ENCODE measurements around the gene PRR35.

PRR35 gene

DNA sequence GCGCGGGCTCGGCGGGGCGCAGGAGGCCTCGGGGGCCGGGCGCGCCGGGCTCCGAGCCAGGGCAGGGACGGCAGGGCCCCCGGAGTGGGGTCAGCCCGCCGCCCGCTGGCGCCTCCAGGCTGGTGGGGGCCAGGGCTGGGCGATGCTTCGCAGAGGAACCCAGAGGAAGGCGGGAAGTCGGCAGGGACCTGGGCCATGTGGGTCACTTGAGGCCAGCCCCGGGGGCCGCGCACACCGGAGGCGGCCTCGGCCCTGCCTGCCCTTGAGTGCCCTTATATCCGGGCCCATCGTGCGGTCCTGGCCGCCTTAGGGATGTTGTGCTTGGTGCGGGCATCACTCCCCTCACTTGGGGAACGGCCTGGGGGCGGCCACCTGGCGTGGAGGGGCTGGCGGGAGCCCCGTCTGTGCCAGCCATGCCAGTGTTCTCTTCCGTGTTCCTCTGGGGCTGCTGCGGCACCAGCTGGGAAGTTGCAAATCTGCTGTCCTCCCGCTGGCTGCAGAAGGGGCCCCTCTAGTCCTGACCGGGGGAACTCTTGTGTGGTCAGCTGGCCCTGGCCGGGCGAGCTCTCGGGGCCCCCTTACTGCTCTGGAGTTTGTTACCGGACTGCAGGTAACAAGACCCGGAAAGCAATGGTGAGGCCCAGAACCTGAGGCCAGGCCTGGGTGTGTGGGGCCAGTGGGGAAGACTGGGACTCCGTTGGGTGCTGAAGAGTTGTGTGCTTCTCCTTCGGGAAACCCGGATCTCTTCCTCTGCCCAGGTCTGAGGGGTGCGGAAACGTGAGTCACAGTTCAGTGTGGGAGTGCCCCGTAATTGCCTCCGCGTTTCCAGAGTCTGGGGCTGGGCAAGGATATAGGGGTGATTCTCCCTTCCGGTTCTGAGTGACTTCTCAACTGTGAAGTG, 31.8 kb upstream of the PRR35 start:
- TF ChIP-seq, protein P1, sequence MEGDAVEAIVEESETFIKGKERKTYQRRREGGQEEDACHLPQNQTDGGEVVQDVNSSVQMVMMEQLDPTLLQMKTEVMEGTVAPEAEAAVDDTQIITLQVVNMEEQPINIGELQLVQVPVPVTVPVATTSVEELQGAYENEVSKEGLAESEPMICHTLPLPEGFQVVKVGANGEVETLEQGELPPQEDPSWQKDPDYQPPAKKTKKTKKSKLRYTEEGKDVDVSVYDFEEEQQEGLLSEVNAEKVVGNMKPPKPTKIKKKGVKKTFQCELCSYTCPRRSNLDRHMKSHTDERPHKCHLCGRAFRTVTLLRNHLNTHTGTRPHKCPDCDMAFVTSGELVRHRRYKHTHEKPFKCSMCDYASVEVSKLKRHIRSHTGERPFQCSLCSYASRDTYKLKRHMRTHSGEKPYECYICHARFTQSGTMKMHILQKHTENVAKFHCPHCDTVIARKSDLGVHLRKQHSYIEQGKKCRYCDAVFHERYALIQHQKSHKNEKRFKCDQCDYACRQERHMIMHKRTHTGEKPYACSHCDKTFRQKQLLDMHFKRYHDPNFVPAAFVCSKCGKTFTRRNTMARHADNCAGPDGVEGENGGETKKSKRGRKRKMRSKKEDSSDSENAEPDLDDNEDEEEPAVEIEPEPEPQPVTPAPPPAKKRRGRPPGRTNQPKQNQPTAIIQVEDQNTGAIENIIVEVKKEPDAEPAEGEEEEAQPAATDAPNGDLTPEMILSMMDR (IDR thresholded peaks at IDR 0.05), result no peak
- Histone ChIP-seq H3K4me3 (peak overlapping the region; percentile 74), H3K27ac (peak overlapping the region; percentile 28 to 97)
- no peak for DNase-seq (ENCODE audit: low spot score)

DNA sequence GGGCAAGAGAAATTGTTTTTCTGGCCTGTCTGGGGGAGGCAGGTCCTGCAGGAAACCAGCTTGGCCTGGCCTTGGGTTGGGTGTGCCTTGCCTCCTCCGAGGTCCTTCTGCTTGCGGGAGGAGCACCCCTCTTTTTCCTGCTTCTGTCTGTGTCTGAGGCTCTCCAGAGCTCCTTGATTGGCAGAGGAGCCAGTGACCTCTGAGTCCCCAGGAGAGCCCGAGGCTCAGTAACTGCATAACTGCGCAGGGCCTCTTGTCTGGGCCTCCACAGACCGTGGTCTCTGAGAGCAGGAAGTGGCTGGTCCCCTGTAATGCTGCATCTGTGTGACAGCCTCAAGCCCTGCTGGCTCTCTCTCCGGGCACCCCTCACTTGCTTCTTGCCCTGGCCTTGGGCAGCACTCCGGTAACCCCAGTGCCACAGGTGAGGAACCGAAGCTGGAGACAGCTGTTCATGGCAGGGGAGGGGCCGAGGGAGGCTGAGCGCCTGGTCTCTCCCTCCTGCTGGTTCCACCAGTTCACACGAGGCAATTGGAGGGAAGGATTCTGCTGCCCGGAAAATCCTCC, 31.1 kb upstream of the PRR35 start:
- TF ChIP-seq, protein P1 (IDR thresholded peaks at IDR 0.05), result no peak
- DNase-seq (ENCODE audit: low spot score), result no peak
- Histone ChIP-seq H3K4me3 (peak overlapping the region; percentile 74), H3K27ac (peak overlapping the region in 1 of 2 donors; percentile 97)

DNA sequence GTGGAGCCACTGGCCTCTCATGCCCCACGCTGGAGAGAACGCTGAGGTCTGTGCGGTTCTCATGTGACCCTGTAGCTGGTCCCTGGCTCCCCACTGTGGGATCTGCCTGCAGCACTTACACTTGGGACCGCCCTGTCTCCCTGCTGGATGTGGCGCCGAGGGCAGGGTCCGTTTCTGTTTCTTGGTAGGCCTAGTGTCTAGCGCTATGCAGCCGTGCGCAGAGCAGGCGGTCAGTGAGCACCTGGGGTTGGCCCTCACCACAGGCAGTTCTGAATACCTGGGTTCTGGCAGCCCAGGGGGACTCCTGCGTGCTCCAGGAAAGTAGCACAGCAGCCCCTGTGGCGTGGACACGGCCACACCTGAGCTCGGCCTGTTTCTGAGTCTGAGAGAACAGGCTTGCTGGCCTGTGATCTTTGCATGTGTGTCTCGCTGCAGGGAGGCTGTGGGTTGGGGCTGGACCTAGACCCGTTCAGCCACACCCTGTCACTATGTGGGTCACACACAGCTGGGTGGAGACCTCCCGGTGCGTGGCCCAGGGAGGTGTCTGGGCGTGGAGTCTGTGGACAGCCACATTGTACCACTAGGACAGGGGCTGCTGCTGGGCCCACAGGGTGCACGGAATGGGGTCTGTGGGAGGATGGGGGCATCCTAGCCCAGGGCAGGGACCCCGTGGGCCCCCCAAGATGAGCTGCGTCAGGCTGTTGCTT, 29.9 kb upstream of the PRR35 start:
- Histone ChIP-seq H3K4me3 (no peak overlapping the region), H3K27ac (no peak overlapping the region)
- TF ChIP-seq, protein P1 (IDR thresholded peaks at IDR 0.05), result no peak
- DNase-seq (ENCODE audit: low spot score), result no peak

DNA sequence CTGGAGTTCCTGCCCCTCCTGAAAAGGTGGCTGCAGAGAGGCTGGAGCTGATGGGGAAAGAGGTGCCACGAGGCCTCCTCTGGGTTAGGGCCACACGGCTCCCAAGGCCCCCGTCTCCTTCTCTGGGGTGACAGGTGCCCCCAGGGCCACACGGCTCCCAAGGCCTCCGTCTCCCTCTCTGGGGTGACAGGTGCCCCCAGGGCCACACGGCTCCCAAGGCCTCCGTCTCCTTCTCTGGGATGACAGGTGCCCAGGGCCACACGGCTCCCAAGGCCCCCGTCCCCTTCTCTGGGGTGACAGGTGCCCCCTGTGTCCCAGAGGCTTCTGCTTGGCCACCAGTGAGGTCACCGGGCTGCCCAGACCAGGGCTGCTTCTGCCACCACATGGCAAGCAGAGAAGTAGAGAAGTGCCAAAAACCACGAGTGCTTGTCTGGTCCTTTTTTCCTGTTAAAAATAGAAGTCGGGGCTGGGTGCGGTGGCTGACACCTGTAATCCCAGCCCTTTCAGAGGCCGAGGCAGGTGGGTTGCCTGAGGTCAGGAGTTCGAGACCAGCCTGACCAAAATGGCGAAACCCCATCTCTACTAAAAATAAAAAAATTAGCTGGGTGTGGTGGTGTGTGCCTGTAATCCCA, 28.6 kb upstream of the PRR35 start:
- DNase-seq (ENCODE audit: low spot score), result no peak
- H3K4me3 ChIP-seq, result no peak overlapping the region
- no peak overlapping the region for H3K27ac ChIP-seq
- TF ChIP-seq, protein P1 (IDR thresholded peaks at IDR 0.05), result no peak

DNA sequence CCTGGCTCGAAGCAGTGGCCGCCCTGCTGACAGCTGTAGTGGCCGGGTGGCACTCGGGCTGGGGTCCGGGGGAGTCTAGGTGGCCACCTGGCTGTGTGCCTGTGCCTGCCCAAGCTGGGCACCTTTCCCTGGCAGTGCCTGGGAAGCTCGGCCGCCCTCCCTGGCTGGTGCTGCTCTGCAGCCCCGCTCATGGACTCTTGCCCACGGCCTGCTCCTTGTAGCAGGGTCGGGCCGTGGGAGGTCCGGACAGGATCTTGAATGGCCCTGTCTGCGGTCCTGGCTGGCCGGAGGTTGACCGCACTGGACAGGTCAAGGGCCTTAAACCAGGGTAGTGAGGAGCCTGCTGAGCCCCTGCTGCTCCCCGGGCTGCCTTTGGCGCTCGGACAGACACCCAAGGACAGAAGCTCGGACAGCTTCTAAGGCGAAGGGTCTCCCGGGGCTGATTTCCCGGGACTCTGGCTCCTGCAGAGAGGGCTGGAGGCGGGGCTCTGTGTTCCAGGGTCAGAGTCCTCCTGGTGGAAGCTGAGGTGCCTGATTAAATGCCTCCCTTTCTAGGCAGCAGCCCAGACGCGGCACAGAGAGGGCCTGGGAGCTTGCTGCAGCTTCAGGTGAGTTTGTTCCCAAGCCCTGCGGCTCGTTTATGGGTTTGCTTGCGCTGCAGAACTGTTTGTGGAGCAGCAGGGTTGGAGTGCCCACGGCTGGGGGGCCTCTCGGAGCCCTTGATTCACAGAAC, 26.6 kb upstream of the PRR35 start:
- no peak for DNase-seq (ENCODE audit: low spot score)
- no peak overlapping the region for H3K27ac ChIP-seq
- no peak overlapping the region for H3K4me3 ChIP-seq
- TF ChIP-seq, protein P1 (IDR thresholded peaks at IDR 0.05), result no peak

DNA sequence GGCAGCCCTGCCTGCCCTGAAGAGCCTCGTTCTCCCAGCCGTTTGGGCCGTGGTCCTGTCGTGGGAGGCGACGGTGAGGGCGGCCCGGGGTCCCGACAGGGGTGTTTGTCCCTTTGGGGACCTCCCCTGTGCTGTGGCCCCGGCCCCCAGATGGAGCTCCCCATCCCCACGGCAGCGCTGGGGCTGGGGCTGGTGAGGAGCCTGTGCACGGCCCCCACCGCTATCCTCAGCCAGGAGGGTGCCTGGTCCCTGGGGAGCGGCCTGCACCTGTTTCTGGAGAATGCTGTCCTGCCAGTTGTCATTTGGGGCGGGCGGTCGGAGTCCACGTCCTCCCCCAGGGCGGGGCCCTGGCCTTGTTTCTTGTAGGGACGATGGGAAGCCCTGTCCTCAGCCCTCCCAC, 26.1 kb upstream of the PRR35 start:
- DNase-seq (ENCODE audit: low spot score), result no peak
- Histone ChIP-seq H3K4me3 (no peak overlapping the region), H3K27ac (no peak overlapping the region)
- TF ChIP-seq, protein P1 (IDR thresholded peaks at IDR 0.05), result no peak

All from coronary artery (tissue), 2 donors.